OCI-LY1 (cell line): ENCODE measurements around the gene PDE6A.

Source experiments
- H2AFZ ChIP-seq: fragments of 200-600 bp; sonication (generic), shearing (Covaris generic); 2 replicates; pipeline ENCODE4 v1.6.0; 2014; ENCODE audit warnings: antibody characterized with exemption, mild to moderate bottlenecking, low read length
- H3F3A ChIP-seq: fragments of 200-600 bp; sonication (generic), shearing (Covaris generic); 2 replicates; pipeline ENCODE4 v1.6.0; 2014; ENCODE audit warnings: mild to moderate bottlenecking, antibody characterized with exemption, low read length, moderate library complexity; ENCODE audit not compliant: insufficient read depth
- H3K27ac ChIP-seq: fragments of 200-600 bp; sonication (generic); 2 replicates; pipeline ENCODE4 v1.5.1; 2014; ENCODE audit warnings: low read length, mixed run types, mild to moderate bottlenecking, low read depth; ENCODE audit not compliant: poor library complexity, severe bottlenecking
- H3K27me3 ChIP-seq: fragments of 200-600 bp; sonication (generic); 2 replicates; pipeline ENCODE4 v1.6.0; 2014; ENCODE audit warnings: antibody characterized with exemption, mild to moderate bottlenecking, low read length, moderate library complexity; ENCODE audit not compliant: insufficient read depth
- H3K36me3 ChIP-seq: fragments of 200-600 bp; sonication (generic); 2 replicates; pipeline ENCODE4 v1.6.1; 2014; ENCODE audit warnings: mild to moderate bottlenecking, antibody characterized with exemption, low read length, moderate library complexity, mixed read lengths; ENCODE audit not compliant: insufficient read depth
- H3K4me1 ChIP-seq: fragments of 200-600 bp; sonication (generic); 2 replicates; pipeline ENCODE4 v1.5.1; 2014; ENCODE audit warnings: mild to moderate bottlenecking, low read length, moderate library complexity; ENCODE audit not compliant: insufficient read depth, severe bottlenecking
- H3K4me2 ChIP-seq: fragments of 200-600 bp; sonication (generic), shearing (Covaris generic); 2 replicates; pipeline ENCODE4 v1.6.1; 2014; ENCODE audit warnings: low read length
- H3K4me3 ChIP-seq: fragments of 200-600 bp; sonication (generic); 2 replicates; pipeline ENCODE4 v1.5.1; 2014; ENCODE audit warnings: low read length, low read depth, mild to moderate bottlenecking, mixed read lengths; ENCODE audit not compliant: poor library complexity, severe bottlenecking
- H3K79me2 ChIP-seq: fragments of 200-600 bp; shearing (Covaris generic); 2 replicates; pipeline ENCODE4 v1.6.1; 2016; ENCODE audit warnings: mixed run types, low read length, mixed read lengths; ENCODE audit not compliant: insufficient read depth
- H3K9ac ChIP-seq: fragments of 200-600 bp; sonication (generic), shearing (Covaris generic); 2 replicates; pipeline ENCODE4 v1.6.1; 2014; ENCODE audit warnings: mild to moderate bottlenecking, low read length, mixed read lengths
- H3K9me2 ChIP-seq: fragments of 200-600 bp; sonication (generic), shearing (Covaris generic); 2 replicates; pipeline ENCODE4 v1.6.1; 2014; ENCODE audit warnings: low read depth, mild to moderate bottlenecking, low read length, mixed read lengths
- H3K9me3 ChIP-seq: fragments of 200-600 bp; shearing (Covaris generic); 2 replicates; pipeline ENCODE4 v1.6.1; 2014; ENCODE audit warnings: low read length, mixed read lengths
- H4K20me1 ChIP-seq: fragments of 200-600 bp; sonication (generic), shearing (Covaris generic); 2 replicates; pipeline ENCODE4 v1.6.0; 2016; ENCODE audit warnings: mild to moderate bottlenecking, low read length; ENCODE audit not compliant: insufficient read depth
- CTCF ChIP-seq: fragments of 200-600 bp; sonication (generic), shearing (Covaris generic); IDR thresholded peaks from 2 replicates; pipeline ENCODE4 v1.5.1; 2017; ENCODE audit warnings: mild to moderate bottlenecking, antibody characterized with exemption, low read length, moderate library complexity, mixed read lengths
- EZH2 ChIP-seq: fragments of 200-600 bp; sonication (generic), shearing (Covaris generic); IDR thresholded peaks from 2 replicates; pipeline ENCODE4 v1.8.0; 2017; ENCODE audit warnings: borderline replicate concordance, mixed run types, mild to moderate bottlenecking, antibody characterized with exemption, low read length, moderate library complexity, mixed read lengths

PDE6A gene

GRCh38 chr5:149849966-149850910, 94.4 kb downstream of the PDE6A start:
- Histone ChIP-seq H3K9me2 (no peaks in the 10 kb centered on the region), H3K4me3 (no peak overlapping the region), H3K27me3 (no peaks in the 10 kb centered on the region), H2AFZ (no peak overlapping the region), H3K79me2 (no peaks in the 10 kb centered on the region), H3K4me1 (no peaks in the 10 kb centered on the region), H3F3A (no peaks in the 10 kb centered on the region), H3K36me3 (peaks cover 45% of the 10 kb centered on the region), H3K9ac (no peak overlapping the region), H4K20me1 (no peaks in the 10 kb centered on the region), H3K9me3 (no peaks in the 10 kb centered on the region), H3K4me2 (no peak overlapping the region), H3K27ac (no peak overlapping the region)
- TF ChIP-seq CTCF (no peak), EZH2 (no peak)

- H3K36me3 ChIP-seq: peaks cover 52% of the 10 kb centered on the region
- no peaks in the 10 kb centered on the region for H3K9me2 ChIP-seq
- TF ChIP-seq EZH2 (no peak), CTCF (no peak)
These were observed 95.2 kb downstream of the PDE6A start for GRCh38 chr5:149849280-149849965.

GRCh38 chr5:149847611-149848010, 97.0 kb downstream of the PDE6A start:
- Histone ChIP-seq H3K4me1 (no peaks in the 10 kb centered on the region), H3F3A (no peaks in the 10 kb centered on the region), H4K20me1 (no peaks in the 10 kb centered on the region), H3K27ac (no peak overlapping the region), H3K9me2 (no peaks in the 10 kb centered on the region), H3K36me3 (peaks cover 62% of the 10 kb centered on the region), H2AFZ (no peak overlapping the region), H3K4me2 (no peak overlapping the region), H3K79me2 (no peaks in the 10 kb centered on the region), H3K9ac (no peak overlapping the region), H3K27me3 (no peaks in the 10 kb centered on the region), H3K9me3 (no peaks in the 10 kb centered on the region), H3K4me3 (no peak overlapping the region)
- no peak for TF ChIP-seq CTCF
- no peak for TF ChIP-seq EZH2

More at GRCh38 chr5:149849280-149849965, 95.2 kb downstream of the PDE6A start:
- no peaks in the 10 kb centered on the region for H3K79me2 ChIP-seq
- H2AFZ ChIP-seq: no peak overlapping the region
- no peak overlapping the region for H3K4me2 ChIP-seq
- no peaks in the 10 kb centered on the region for H3K27me3 ChIP-seq
- H3K9ac ChIP-seq: no peak overlapping the region
- no peaks in the 10 kb centered on the region for H3K9me3 ChIP-seq
- no peaks in the 10 kb centered on the region for H3F3A ChIP-seq
- H3K4me1 ChIP-seq: no peaks in the 10 kb centered on the region
- no peaks in the 10 kb centered on the region for H4K20me1 ChIP-seq
- H3K27ac ChIP-seq: no peak overlapping the region
- no peak overlapping the region for H3K4me3 ChIP-seq
